HG02981 (cell line): ENCODE results near the gene BATF.

Source experiments
- ATAC-seq: cut with Tn5 transposase; IDR thresholded peaks from one replicate; pipeline ENCODE4 v1.9.1; 2021; ENCODE audit warnings: mild to moderate bottlenecking, moderate library complexity; ENCODE audit not compliant: unreplicated experiment

BATF gene

GRCh38 chr14:75499084-75499875 lies 23.0 kb upstream of the BATF start:
- ATAC-seq, result no peak

- ATAC-seq, result no peak
Observed at GRCh38 chr14:75501080-75501479, 21.2 kb upstream of the BATF start.

- ATAC-seq, result no peak
Observed at GRCh38 chr14:75504411-75504810, 17.9 kb upstream of the BATF start.

- ATAC-seq, result no peak
Observed at GRCh38 chr14:75506930-75507329, 15.3 kb upstream of the BATF start.

- no peak for ATAC-seq
Observed at GRCh38 chr14:75510547-75510946, 11.7 kb upstream of the BATF start.

- ATAC-seq, result no peak
Observed at GRCh38 chr14:75511201-75511600, 11.1 kb upstream of the BATF start.

GRCh38 chr14:75513911-75514672 lies 8.2 kb upstream of the BATF start:
- peak; percentile 27 for ATAC-seq

GRCh38 chr14:75514673-75515628 lies 7.3 kb upstream of the BATF start:
- peak; percentile 38 for ATAC-seq

- peak; percentile 61 for ATAC-seq
Observed at GRCh38 chr14:75515629-75515996, 6.7 kb upstream of the BATF start.

GRCh38 chr14:75518625-75519024 lies 3.6 kb upstream of the BATF start:
- ATAC-seq, result no peak

- ATAC-seq, result no peak
Observed at GRCh38 chr14:75519394-75519793, 2.9 kb upstream of the BATF start.

GRCh38 chr14:75519826-75520728 lies 2.2 kb upstream of the BATF start:
- no peak for ATAC-seq

- ATAC-seq, result no peak
Observed at GRCh38 chr14:75520852-75521251, 1.4 kb upstream of the BATF start.

GRCh38 chr14:75521415-75522199 lies 662 bp upstream of the BATF start:
- ATAC-seq, result no peak

GRCh38 chr14:75522983-75523318 lies 682 bp downstream of the BATF start:
- no peak for ATAC-seq

GRCh38 chr14:75523771-75524171 lies 1.5 kb downstream of the BATF start:
- ATAC-seq, result no peak

GRCh38 chr14:75525969-75526368 lies 3.7 kb downstream of the BATF start:
- no peak for ATAC-seq

- no peak for ATAC-seq
Observed at GRCh38 chr14:75527449-75528163, 5.3 kb downstream of the BATF start.

- ATAC-seq, result no peak
Observed at GRCh38 chr14:75531256-75531655, 9.0 kb downstream of the BATF start.
